GM21360 (cell line): ENCODE results near the gene ASB9.

Experiments used
- ATAC-seq: cut with Tn5 transposase; IDR thresholded peaks from one replicate; pipeline ENCODE4 v1.9.1; 2021; ENCODE audit warnings: mild to moderate bottlenecking, moderate library complexity; ENCODE audit not compliant: unreplicated experiment

ASB9 gene

DNA sequence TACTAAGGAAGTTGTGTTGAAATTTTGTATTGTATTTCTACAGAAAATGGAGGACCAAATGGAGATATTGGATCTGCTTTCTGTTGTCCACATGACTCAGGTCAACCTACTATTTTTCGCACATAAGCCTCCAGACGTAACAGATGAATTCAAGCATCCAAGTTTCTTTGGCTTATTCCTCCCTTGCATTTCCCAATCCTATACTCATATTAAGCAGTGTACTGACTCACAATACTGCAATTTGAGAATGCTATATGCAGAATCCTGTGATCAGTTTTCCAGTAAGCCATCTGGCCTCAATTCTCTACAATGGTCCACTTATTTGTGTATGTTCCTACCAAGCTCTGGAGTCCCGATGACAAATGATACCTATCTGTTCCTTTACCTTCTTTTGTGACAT, 75.7 kb downstream of the ASB9 start:
- ATAC-seq, result no peak
